NCI-H774 (cell line): Measurements from ENCODE around the gene DTNA.
A peak's percentile ranks its signal among the peaks of the same experiment; 100 is the strongest.

Experiments used
- DNase-seq: peaks from one replicate; lab custom pipeline; 2025; lab: John Stamatoyannopoulos, UW

DTNA gene

DNA sequence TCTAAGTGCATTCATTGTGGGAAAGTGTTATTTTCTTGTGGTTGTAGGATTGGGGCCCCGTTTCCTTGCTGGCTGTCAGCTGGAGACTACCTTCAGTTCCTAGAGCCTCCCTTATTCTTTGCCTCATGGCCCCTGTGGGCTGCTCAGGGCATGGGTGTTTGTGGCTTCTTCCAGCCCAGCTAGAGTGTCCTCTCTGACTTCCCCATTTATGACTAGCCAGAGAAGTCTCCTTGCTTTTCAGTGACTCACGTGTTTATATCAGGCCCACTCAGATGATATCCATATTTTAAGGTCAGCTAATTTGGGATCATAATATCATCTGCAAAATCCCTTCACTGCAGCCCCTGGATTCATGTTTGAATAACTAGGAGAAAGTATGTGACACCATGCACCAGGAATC, 62.8 kb downstream of the DTNA start:
- no peak for DNase-seq

DNA sequence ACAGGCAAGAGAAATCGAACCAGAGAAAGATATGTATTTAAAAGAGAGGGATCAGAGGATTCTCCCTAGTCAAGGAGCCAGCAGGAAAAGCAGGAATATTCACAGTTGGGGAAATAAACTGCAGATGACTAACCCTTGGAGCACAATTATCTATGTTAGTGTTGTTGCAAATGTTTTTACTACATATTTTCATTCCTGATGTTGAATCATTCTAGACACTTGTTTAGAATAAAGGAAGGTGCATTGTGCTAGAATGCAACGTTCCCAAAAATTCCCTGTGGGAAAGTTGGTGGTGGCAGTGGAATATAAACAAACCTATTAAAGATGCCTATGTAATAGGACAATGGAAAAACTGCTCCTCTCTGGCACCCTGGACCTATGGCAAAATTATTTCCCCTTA, 63.3 kb downstream of the DTNA start:
- DNase-seq: no peak

DNA sequence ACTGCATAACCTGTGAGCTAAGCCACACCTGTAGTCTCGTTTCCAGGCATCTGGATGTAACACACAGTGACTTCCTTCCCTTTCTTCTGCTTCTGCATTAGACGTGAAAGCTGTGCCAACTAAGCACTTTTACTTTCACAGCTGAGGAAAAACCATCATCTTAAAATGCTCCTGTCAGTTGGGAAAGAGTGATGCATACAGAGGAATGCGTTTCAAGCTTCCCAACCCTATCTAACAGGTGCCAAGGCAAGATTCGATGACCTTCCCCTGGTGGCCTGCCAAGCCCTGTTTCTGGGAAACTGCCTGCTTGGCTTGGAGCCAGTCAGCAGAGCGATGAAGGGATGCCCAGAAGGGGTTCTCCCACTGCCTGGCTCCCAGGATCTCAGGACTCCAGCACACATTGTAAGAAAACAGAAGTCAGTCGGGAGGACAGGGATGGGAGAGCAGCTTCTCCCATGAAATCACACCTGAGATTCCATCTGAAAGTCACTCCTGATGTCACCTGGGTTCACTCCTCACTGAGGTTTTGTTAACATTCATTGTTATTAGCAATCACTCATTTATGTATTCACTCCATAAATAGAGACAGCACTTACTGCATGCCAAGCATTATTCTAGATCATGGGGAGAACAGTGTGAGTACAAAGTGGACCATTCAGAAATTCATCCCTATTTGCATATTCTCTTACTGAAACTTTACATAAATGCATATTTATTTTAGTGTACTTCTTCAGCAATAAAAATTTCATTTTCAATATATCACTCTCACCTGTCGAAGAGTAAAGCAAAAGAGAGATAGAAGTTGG, 64.1 kb downstream of the DTNA start:
- no peak for DNase-seq

DNA sequence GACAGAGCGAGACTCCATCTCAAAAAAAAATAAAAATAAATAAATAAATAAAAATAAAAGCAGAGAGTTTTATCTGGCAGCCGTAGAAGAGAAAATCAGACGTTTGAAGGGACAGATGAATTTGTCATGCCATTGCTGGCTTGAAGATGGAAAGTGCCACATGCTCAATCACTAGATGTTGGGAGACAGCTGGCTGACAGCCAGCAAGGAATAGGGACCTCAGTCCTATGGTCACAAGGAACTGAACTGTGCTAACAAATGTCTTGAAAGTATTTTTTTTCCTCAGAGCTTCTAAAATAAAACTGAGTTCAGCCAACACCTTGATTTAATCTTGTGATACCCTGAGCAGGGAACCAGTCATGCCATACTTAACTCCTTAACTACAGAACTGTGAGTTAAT, 65.4 kb downstream of the DTNA start:
- DNase-seq: no peak

DNA sequence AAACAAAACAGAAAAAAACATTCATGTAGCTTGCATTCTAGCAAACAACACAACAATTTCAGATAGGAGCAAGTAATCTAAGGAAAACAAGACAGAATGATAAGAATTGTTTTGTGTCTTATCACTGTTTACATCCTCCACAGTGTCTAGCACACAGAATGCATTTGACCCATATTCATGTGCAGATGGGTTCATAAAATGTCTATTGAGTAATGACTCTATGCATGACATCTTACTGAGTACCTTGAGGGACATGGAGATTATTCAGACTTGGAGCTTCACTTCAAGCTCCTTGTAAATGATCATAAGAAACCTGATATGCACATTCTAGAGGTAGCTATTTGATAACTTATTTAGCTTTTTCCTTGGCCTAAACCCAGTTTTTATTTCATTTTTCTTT, 69.0 kb downstream of the DTNA start:
- no peak for DNase-seq

DNA sequence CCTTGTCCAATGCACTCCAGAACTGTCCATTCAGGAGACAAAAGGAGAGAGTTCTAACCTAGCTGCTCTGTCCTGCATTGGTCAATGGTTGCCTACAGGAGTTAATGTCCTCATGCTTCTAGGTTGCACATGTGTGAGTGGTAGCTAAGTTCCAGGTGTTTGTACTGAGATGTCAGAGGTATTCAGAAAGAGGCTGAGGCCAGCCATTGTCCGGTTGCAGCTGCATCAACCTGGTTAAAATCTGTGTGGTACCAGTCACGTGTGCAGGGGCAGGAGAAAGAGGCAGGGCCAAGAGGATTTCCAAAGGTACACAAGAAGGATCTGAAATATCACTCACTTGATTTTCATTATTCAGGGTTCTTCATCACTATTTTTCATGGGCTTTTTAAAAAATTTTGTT, 70.8 kb downstream of the DTNA start:
- DNase-seq: no peak

DNA sequence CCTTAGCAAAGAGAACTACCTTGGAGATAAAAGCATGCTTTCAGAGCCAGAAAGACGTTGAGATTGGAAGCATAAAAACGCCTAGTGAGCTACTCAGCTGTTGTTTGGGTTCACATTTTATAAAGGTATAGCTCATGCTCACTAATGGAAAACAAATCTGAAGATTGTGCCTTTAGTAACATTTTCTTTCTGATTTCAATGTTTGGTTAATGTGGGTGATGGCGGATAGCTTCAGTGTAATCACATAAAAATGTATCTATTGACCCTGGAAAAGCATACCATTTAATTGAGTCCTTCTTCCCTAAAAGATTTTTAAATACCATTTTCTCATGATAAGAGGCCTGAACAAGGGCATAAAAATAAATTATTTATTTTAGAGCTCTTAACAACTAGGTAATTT, 73.4 kb downstream of the DTNA start:
- no peak for DNase-seq

DNA sequence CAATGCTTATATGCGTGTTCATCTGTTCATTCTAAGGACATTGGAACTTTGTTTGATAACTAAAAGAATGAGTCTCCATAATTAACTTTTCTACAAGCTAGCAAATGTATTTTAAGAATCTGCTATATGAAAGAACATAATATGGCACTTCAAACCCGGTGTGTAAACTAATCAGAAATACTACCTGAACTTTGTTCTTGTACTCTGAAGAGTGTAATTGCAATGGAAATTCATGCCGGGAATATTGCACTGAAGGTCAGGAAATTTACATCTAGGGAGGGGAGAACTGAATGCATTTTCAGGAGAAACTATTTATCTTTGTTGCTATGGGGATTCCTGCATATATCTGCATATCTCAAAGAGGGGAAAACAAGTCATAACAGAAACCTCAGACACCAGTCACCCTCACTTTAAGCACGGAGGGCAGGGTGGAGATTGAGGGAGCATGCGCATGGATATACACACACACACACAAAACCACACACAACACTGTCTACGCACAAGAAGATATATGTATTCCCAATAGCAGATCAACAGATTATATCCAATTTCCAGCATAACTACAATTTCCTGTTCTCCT, 76.2 kb downstream of the DTNA start:
- no peak for DNase-seq

DNA sequence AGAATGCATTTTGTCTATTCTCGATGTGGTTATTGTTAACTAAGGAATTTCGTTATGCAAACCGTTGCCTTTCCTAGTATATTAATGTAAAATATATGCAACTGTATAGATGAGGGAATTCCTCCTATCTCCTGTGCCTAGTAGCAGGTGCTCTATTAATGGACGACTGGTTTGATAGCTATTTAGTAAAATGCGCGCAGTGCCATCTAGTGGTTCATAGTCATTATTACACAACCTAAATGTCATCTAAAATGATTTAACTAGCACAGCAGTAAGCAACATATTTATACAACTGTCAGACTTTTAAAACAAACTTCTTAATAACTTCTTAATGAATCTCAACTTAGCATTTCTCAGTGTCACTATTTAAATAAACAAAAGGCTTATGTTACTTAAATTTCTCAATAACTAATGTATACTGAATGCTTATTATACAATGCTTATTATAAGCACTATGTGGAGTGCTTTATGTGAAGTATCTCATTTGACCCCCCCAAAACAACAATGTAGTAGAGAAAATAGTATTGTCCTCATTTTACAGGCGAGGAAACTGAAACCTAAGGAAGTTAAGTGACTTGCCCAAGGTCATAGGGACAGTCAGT, 77.9 kb downstream of the DTNA start:
- peak; percentile 52 for DNase-seq

DNA sequence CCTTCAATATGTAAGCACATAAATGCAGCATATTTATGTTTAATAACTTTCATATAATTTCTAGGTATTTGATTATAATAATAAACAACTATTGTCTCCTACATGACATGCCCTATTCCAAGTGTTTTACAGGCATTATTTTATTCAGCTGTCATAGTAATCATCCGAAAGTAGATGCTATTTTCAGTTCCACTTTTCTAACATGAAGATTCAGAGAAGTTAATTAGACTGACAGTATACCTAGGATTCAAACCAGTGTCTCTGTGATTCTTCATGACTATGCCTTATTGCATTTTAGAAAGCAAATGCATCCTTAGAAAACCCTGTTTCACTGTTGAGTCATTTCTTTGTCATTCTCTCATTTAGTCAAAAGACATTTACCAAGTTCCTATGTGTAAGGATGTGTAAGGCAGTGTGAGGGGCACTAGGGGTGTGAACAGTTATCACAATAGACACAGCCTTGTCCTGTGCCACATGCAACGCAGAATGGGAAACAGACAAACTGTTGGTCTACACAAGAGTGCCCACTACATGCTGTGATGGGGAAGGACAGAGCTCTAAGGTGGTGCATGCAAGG, 79.8 kb downstream of the DTNA start:
- no peak for DNase-seq

DNA sequence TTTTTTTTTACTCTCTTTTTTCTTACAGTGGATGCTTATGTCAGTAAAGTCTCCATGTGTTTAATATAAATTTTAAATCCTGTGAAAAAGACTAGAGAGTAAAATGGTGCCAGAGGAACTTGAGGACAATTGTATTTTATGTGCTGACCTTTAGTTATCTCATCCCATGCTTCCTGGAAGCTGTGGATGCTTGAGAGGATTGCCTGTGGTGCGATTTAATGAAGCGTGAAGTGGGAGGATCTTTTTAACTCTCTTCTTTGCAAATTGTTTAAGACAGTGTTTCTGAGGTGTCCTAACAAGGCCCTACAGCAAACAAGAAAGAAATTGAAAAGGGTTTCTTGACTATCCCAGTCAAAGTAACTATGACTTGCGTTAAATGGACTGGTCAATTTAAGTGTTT, 84.2 kb downstream of the DTNA start:
- DNase-seq: no peak

DNA sequence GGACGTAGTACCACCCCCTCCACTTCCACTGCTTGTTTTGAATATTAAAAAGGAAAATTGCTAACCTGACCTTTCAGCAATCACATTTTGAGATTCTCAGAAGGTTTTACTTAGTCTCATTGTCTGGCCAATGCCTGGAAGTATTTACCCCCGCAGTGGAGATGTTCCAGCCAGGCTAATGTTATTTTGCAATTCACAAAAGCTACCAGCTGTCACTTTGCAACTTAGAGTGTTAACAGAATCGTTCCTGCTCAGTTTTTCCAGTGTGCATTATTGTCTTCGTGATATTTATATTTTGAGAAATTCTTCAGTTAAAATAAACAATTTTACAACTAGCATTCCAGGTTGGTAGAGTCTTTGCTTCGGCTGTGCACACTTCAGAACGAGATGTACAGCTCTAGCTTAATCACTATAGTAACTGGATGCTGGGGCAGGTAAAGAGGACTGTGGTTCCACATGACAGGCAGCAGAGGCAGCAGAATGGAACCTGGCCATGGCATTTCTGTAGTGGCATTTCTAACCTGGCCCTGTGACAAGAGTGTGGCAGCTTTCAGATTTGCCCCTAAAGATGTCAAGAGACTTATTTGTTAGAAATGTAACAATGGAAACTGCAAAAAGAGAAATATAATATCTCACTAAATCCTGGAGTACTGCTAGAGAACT, 85.1 kb downstream of the DTNA start:
- DNase-seq: no peak

DNA sequence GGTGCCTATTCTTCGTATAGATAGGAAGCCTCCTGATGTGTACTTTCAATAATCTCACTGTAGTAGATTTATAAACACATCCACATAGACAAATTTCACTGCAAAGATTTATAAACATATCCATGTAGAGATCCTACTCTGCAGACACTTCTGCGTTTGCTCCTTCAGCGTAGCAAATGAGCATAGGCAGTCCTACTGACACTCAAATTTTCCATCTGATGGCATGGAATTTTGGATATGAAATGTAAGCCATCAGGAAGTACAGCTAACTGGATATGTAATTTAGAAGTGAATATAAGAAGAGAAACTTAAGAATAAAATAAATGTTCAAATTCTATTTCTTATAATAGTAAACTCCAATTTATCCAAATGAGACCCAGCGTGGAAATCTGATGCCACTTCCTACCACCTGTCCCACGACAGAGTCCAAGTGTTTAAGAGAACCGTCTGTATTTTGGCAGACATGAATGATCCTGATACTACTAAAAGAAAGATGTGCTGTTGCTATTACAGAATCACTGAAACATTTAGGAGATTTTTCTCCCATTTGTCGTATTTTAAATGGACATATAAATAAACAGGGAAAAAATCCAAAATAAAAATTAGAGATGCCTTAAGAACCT, 86.0 kb downstream of the DTNA start:
- no peak for DNase-seq

DNA sequence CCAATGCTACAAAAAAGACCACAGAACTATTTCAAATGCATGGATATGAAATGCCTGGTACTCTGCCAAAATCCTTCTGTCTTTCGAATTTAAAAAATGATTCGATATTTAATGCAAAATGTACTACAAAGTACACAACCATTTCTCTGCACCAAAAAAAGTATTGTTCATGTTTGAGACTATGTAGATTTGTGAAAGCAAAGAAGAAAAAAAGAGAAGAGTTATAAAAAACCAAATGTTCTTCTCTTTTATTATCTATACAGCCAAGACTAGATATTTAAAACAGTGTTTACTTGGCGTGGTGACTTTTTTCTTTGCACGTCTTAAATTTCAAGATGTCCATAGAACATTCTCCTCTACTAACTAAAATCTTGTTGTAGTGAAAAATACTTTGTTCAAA, 89.2 kb downstream of the DTNA start:
- no peak for DNase-seq

DNA sequence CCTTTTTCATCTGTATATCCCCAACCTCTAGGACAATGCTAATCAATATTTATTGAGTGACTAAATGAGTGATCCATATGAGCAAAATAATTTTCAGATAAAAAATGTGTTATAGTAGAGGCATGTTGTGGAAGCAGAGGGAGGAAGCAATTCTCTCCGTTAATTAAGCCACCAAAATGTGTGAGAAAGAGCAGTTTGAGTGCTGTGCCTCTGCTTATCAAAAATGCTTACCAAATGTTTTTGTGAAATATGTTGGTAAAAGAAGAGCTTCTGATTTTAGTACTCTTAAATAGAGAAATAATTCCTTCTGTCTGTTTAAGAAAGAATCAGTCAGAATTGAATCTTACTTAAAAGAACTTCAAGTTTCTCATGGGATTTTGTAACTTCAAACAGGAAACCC, 90.3 kb downstream of the DTNA start:
- no peak for DNase-seq

DNA sequence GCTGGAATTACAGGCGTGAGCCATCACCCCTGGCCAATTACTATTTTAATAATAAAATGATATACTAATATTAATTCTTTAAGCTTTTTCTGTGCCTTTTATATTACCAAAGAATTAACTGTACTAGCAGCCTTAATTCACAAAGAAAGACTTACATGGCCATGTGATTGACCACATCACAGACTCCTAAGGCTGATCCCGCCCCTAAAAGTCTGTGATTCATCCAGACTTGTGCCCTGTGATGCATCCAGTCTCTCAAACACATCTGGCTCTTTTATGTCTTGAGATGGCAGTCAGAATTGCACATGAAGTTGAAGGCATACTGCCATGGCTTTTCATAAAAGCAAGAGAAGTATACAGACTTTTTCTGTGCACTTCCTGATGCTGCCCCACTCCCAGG, 91.7 kb downstream of the DTNA start:
- no peak for DNase-seq

DNA sequence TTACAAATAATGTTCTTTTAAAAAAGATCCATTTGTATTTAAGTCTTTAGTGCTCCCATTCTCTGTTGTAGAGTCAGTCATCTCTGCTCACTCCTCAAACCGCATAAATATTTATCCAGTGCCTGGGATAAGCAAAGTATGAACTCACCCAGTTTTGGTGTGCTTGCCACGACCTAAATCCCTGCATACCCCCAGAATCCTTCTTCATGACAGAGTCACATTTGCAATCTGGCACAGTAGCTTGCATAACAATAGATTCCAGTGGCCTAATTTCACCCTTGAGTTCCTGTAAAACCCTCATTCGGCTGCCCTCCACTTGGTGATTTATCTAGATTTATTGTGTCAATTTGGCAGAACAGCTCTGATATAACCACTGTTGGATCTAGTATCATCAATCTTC, 92.9 kb downstream of the DTNA start:
- no peak for DNase-seq

DNA sequence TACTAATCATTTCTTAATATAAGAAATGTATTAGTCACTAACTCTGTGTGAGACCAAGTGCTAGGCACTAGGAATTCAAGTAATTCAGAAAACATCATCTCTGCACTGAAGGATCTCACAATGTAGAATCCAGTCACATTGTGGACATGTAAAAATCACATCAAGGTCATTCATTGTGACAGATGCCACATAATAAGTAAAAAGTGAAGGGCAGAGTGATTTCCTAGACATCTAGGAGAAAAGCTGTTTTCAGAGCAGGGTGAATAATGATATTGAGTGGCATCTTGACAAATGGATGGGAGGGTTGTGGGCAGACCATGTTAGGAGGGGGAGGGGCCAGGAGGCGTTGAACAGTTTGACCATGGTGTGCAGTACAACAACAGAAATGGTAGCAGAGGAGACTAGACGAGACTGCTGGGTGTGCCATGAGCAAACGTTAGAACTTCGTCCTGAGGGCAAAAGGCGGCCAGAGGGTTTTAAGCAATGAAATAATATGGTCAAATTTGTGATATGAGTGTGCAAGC, 93.8 kb downstream of the DTNA start:
- no peak for DNase-seq

DNA sequence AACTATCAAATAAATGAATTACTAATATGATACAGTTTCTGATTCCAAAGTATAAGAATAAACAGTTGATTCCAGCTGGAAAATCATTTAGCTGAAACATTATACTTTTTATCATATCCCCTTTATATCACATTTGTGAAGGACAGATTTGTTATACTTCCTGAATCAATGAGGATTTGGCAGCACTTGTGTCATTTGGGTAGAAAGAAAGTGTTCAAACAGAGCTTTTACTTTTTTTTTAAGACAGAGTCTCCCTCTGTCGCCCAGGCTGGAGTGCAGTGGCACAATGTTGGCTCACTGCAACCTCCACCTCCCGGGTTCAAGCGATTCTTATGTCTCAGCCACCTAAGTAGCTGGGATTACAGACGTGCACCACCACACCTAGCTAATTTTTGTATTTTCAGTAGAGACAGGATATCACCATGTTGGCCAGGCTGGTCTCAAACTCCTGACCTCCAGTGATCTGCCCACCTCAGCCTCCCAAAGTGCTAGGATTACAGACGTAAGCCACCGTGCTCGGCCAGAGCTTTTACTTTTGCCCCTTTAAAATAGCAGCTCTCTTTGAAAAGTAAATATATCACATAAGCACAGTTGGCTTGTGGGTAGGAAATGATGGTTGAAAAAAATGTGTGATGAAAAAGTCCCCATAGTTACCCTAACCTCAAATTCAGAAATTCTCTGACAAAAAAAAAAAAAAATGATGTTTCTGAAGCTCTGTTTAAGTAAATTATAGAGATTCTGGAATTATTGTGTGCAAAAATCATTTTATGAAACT, 95.2 kb downstream of the DTNA start:
- DNase-seq: no peak

DNA sequence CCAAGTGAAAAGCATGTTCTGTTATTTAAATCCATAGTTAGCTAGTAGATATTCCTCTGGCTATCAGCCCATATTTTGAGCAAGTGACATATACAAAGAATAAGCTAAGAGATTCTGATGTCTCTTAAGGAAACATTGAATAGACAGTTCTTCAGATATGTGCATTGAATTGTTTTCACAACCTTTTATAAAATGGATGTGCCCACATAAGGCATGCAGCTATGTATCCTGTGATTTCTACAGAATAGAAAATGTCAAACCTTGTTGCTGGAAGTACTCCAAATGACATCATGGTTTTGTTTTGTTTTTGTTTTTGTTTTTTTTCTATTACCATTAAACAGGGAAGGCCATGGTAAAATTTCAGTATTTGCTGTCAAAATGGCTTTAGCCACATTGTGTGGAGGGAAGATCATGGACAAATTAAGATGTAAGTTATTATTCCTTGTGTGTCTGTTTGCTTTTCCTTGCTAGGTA, 95.8 kb downstream of the DTNA start:
- DNase-seq: no peak

DNA sequence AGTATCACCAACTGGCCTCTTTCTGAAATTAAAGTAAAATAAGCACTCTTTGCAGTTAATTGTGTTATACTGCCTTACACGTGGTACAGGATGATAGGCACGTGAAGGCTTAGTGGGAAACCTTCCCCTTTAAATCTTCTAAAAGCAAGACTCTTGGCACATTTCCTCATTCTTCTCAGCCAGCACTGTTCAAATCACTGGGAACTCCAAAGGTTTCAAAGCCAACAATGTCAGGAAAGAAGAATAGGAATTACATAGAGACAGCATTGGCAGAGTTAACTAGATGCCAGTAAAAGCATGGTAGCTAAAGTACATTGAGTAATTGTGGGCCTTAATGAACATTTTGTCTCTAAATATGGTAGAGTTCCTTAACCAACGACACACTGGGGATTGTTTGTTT, 96.4 kb downstream of the DTNA start:
- no peak for DNase-seq
